HCT116 (cell line): Measurements from ENCODE around the gene KCNIP4. TPM values are rescaled to one million over a fixed set of nuclear protein-coding genes. Genes with fewer than 3 reads are reported as not detected.

Experiments
- ATAC-seq: fragments of 200-7000 bp; cut with Tn5 transposase; 2 replicates; pipeline ENCODE4 v1.9.1; 2020; ENCODE audit warnings: mild to moderate bottlenecking, moderate library complexity
- BruUV-seq: library from RNA; stranded (reverse); fragments of 400-500 nt; replicated peaks from 2 replicates; lab custom pipeline; 2021; lab: Mats Ljungman, UMichigan
- CTCF ChIA-PET: fragments of 300-600 bp; sonication (Branson Sonifier 250); formaldehyde crosslinking; loops from one replicate; lab custom pipeline; 2021; ENCODE audit warnings: antibody characterized with exemption; lab: Charles Lee
- POLR2A ChIA-PET: fragments of 300-600, 350-600 bp; sonication (Branson Sonifier 250); formaldehyde crosslinking; loops from one replicate; lab custom pipeline; 2021; ENCODE audit warnings: antibody characterized with exemption; lab: Charles Lee
- RAD21 ChIA-PET, 2 experiments: fragments of 300-600 bp; sonication (Branson Sonifier 250); formaldehyde crosslinking; loops; one replicate each; lab custom pipeline; 2023; ENCODE audit warnings: low total read pairs in 2 of 2; ENCODE audit not compliant: uncharacterized antibody in 2 of 2, unreplicated experiment in 2 of 2, low non-redundant PET in 1 of 2; lab: Charles Lee
- DNase-seq: peaks from one replicate; pipeline ENCODE4 v3.0.0-alpha.2; 2010; ENCODE audit warnings: low read depth, low spot score
- H2AFZ ChIP-seq: fragments of 200-600 bp; shearing (Covaris generic), sonication (generic); 2 replicates; pipeline ENCODE4 v1.6.1; 2017; ENCODE audit warnings: low read depth, mixed run types, mixed read lengths, antibody characterized with exemption, low read length; ENCODE audit not compliant: poor library complexity, severe bottlenecking
- H3K27ac ChIP-seq: 2 replicates; pipeline ENCODE4 v1.5.1; 2012; ENCODE audit warnings: low read depth, low read length
- H3K27me3 ChIP-seq: fragments of 200-600 bp; sonication (generic); 2 replicates; pipeline ENCODE4 v1.6.1; 2016; ENCODE audit warnings: mixed run types, low read length, mixed read lengths; ENCODE audit not compliant: insufficient read depth
- H3K36me3 ChIP-seq, 2 experiments: fragments of 200-500 bp in 1 of 2; fragments of 200-600 bp in 1 of 2; sonication (Bioruptor generic) in 1 of 2; sonication (generic) in 1 of 2; 2 replicates each; pipeline versions ENCODE4 v1.5.1 to v1.6.1; 2014 to 2016; ENCODE audit warnings: low read length in 2 of 2, inconsistent platforms in 1 of 2, mixed read lengths in 1 of 2, mixed run types in 1 of 2; ENCODE audit not compliant: insufficient read depth in 2 of 2, control insufficient read depth in 1 of 2
- H3K4me1 ChIP-seq, 2 experiments: fragments of 200-600 bp in 1 of 2; sonication (generic) in 1 of 2; 2 replicates each; pipeline versions ENCODE4 v1.5.1 to v1.6.1; 2012 to 2017; ENCODE audit warnings: low read length in 2 of 2, inconsistent platforms in 1 of 2, mild to moderate bottlenecking in 1 of 2, mixed read lengths in 1 of 2, mixed run types in 1 of 2, moderate library complexity in 1 of 2; ENCODE audit not compliant: insufficient read depth in 2 of 2, control insufficient read depth in 1 of 2
- H3K4me2 ChIP-seq: fragments of 200-600 bp; sonication (generic); 2 replicates; pipeline ENCODE4 v1.6.1; 2017; ENCODE audit warnings: mixed run types, low read length, mixed read lengths
- H3K4me3 ChIP-seq, 2 experiments: fragments of 200-600 bp in 1 of 2; sonication (generic) in 1 of 2; replicated peaks in 1 of 2; 2 replicates each; pipeline ENCODE4 v1.5.1; 2011 to 2016; ENCODE audit warnings: low read length in 2 of 2, control low read depth in 1 of 2, low read depth in 1 of 2, mild to moderate bottlenecking in 1 of 2, mixed read lengths in 1 of 2, mixed run types in 1 of 2
- H3K79me2 ChIP-seq: fragments of 200-600 bp; sonication (generic); 2 replicates; pipeline ENCODE4 v1.6.1; 2017; ENCODE audit warnings: mild to moderate bottlenecking, mixed run types, low read length, moderate library complexity, mixed read lengths; ENCODE audit not compliant: insufficient read depth
- H3K9ac ChIP-seq: fragments of 200-600 bp; sonication (generic); 2 replicates; pipeline ENCODE4 v1.6.1; 2016; ENCODE audit warnings: low read length, mixed read lengths
- H3K9me2 ChIP-seq: fragments of 200-600 bp; sonication (generic), shearing (Covaris generic); 2 replicates; pipeline ENCODE4 v1.6.1; 2017; ENCODE audit warnings: mixed run types, mild to moderate bottlenecking, moderate library complexity; ENCODE audit not compliant: insufficient read depth
- H3K9me3 ChIP-seq, 2 experiments: fragments of 200-500 bp in 1 of 2; fragments of 200-600 bp in 1 of 2; sonication (Bioruptor generic) in 1 of 2; sonication (generic) in 1 of 2; 2 replicates each; pipeline ENCODE4 v1.6.1; 2014 to 2017; ENCODE audit warnings: low read length in 2 of 2, mixed read lengths in 2 of 2, inconsistent platforms in 1 of 2, low read depth in 1 of 2, mild to moderate bottlenecking in 1 of 2, mixed run types in 1 of 2, moderate library complexity in 1 of 2; ENCODE audit not compliant: control insufficient read depth in 1 of 2, insufficient read depth in 1 of 2
- H4K20me1 ChIP-seq: fragments of 200-600 bp; sonication (generic), shearing (Covaris generic); 2 replicates; pipeline ENCODE4 v1.6.1; 2017; ENCODE audit warnings: mixed run types, mild to moderate bottlenecking, moderate library complexity; ENCODE audit not compliant: insufficient read depth
- CEBPB ChIP-seq: IDR thresholded peaks from 2 replicates; pipeline ENCODE4 v1.6.1; 2012; ENCODE audit warnings: low read depth
- EGR1 ChIP-seq: IDR thresholded peaks from 2 replicates; pipeline ENCODE4 v1.6.1; 2012; ENCODE audit warnings: low read depth
- ELF1 ChIP-seq: IDR thresholded peaks from 2 replicates; pipeline ENCODE4 v1.6.1; 2012; ENCODE audit warnings: low read depth, borderline replicate concordance
- EZH2 ChIP-seq: fragments of 200-600 bp; sonication (generic); IDR thresholded peaks from 2 replicates; pipeline ENCODE4 v1.6.1; 2017; ENCODE audit warnings: antibody characterized with exemption, mixed run types
- EZH2phosphoT487 ChIP-seq: fragments of 200-600 bp; IDR thresholded peaks from 2 replicates; pipeline ENCODE4 v1.6.1; 2018; ENCODE audit warnings: antibody characterized with exemption, borderline replicate concordance
- POLR2A ChIP-seq: IDR thresholded peaks from 2 replicates; pipeline ENCODE4 v1.7.0; 2011; ENCODE audit warnings: borderline replicate concordance; ENCODE audit not compliant: insufficient read depth, insufficient read length; ENCODE audit errors: extremely low read depth
- POLR2AphosphoS5 ChIP-seq: IDR thresholded peaks from 2 replicates; pipeline ENCODE4 v1.6.1; 2011; ENCODE audit warnings: mild to moderate bottlenecking, low read depth, low read length, moderate library complexity
- SRF ChIP-seq: IDR thresholded peaks from 2 replicates; pipeline ENCODE4 v1.6.1; 2012; ENCODE audit warnings: low read depth
- intact Hi-C: fragments of 100-400 bp; cut with micrococcal nuclease; formaldehyde crosslinking; loops from 2 replicates; pipeline ENCODE4 v1.10.0; 2022
- total RNA-seq: library from RNA; stranded (reverse); gene quantifications from one replicate; pipeline ENCODE4 v1.2.1, GENCODE V29; 2021; ENCODE audit not compliant: unreplicated experiment
- TF ChIP-seq, protein P1 (sequence below): IDR thresholded peaks from 2 replicates; pipeline ENCODE4 v1.6.1; 2012; ENCODE audit warnings: low read depth
- TF ChIP-seq, protein P2 (sequence below), 3 experiments: fragments of 200-600 bp in 1 of 3; sonication (generic) in 1 of 3; IDR thresholded peaks in 2 of 3; conservative IDR thresholded peaks in 1 of 3; 2 replicates each; pipeline ENCODE4 v1.5.1; 2012 to 2017; ENCODE audit warnings: low read depth in 2 of 3, low read length in 2 of 3, antibody characterized with exemption in 1 of 3, borderline replicate concordance in 1 of 3, control low read depth in 1 of 3, mild to moderate bottlenecking in 1 of 3, mixed read lengths in 1 of 3, mixed run types in 1 of 3, moderate library complexity in 1 of 3; ENCODE audit not compliant: insufficient read depth in 1 of 3
- TF ChIP-seq, protein P3 (sequence below): IDR thresholded peaks from 2 replicates; pipeline ENCODE4 v1.6.1; 2011; ENCODE audit warnings: mild to moderate bottlenecking, low read length, moderate library complexity; ENCODE audit not compliant: insufficient replicate concordance; ENCODE audit errors: extremely low read depth
- TF ChIP-seq, protein P4 (sequence below): IDR thresholded peaks from 2 replicates; pipeline ENCODE4 v1.6.1; 2012
- TF ChIP-seq, protein P5 (sequence below): IDR thresholded peaks from 2 replicates; pipeline ENCODE4 v1.6.1; 2012

Gene KCNIP4
- total RNA-seq, 1 experiment from 2014 or later = not detected

DNA sequence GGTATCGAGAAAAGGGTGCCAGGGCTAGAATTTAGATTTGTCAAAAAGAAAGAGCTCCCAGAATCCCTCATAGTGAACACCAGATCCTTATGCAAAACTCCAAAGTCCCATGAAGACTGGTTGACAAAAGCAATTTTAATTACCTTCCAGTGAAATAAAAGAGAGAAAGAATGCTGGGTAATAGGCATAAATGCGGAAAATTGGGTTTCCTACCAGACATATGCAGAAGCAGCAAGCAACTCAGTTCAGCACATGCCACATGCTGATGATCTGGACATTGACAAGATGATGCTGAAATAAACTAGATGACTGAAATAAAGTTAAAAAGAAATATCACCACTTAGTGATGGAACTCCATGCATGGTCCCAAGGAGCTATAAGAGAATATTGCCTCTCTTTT lies 83.9 kb downstream of the KCNIP4 start:
- Histone ChIP-seq H3K4me2 (no peak overlapping the region), H3K79me2 (no peaks in the 10 kb centered on the region), H3K27ac (no peak overlapping the region), H4K20me1 (no peaks in the 10 kb centered on the region), H3K9me3 (no peaks in the 10 kb centered on the region; a peak in 1 of 4 replicates), H2AFZ (no peak overlapping the region), H3K36me3 (no peaks in the 10 kb centered on the region), H3K27me3 (no peaks in the 10 kb centered on the region), H3K9me2 (no peaks in the 10 kb centered on the region), H3K4me1 (no peaks in the 10 kb centered on the region), H3K4me3 (no peak overlapping the region), H3K9ac (no peak overlapping the region)
- BruUV-seq = no TSS peak
- intact Hi-C loops = no loop called here
- ChIA-PET RAD21 (no interaction called here), POLR2A (no interaction called here), CTCF (no interaction called here)
- TF ChIP-seq, protein P1, sequence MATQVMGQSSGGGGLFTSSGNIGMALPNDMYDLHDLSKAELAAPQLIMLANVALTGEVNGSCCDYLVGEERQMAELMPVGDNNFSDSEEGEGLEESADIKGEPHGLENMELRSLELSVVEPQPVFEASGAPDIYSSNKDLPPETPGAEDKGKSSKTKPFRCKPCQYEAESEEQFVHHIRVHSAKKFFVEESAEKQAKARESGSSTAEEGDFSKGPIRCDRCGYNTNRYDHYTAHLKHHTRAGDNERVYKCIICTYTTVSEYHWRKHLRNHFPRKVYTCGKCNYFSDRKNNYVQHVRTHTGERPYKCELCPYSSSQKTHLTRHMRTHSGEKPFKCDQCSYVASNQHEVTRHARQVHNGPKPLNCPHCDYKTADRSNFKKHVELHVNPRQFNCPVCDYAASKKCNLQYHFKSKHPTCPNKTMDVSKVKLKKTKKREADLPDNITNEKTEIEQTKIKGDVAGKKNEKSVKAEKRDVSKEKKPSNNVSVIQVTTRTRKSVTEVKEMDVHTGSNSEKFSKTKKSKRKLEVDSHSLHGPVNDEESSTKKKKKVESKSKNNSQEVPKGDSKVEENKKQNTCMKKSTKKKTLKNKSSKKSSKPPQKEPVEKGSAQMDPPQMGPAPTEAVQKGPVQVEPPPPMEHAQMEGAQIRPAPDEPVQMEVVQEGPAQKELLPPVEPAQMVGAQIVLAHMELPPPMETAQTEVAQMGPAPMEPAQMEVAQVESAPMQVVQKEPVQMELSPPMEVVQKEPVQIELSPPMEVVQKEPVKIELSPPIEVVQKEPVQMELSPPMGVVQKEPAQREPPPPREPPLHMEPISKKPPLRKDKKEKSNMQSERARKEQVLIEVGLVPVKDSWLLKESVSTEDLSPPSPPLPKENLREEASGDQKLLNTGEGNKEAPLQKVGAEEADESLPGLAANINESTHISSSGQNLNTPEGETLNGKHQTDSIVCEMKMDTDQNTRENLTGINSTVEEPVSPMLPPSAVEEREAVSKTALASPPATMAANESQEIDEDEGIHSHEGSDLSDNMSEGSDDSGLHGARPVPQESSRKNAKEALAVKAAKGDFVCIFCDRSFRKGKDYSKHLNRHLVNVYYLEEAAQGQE = no peak
- TF ChIP-seq SRF = no peak
- DNase-seq = no peak
- ATAC-seq = no peak

DNA sequence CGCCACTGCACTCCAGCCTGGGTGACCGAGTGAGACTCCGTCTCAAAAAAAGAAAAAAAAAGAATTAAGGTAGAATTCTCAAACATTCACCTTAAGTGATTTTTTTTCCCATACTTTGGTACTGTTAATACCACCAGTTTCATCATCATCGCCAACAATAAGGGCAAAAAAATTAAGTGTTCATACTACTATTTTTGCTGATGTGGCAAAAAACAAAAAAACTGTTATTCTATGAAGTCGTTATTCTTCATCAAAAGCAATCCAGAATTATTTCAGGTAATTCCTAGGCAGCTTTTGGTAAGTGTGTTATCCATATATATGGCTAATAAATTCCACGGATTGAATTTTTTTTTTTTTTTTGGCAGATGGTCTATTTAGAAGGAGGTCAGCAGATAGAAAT lies 85.7 kb downstream of the KCNIP4 start:
- no TSS peak for BruUV-seq
- Histone ChIP-seq H3K9ac (no peak overlapping the region), H3K4me2 (no peak overlapping the region), H3K36me3 (no peaks in the 10 kb centered on the region), H2AFZ (no peak overlapping the region), H3K9me3 (peaks cover 0 to 2% of the 10 kb centered on the region in 2 experiments; a peak in 2 of 4 replicates), H3K4me3 (no peak overlapping the region), H3K79me2 (no peaks in the 10 kb centered on the region), H3K4me1 (no peaks in the 10 kb centered on the region), H3K27ac (no peak overlapping the region), H3K27me3 (no peaks in the 10 kb centered on the region), H4K20me1 (no peaks in the 10 kb centered on the region), H3K9me2 (no peaks in the 10 kb centered on the region)
- intact Hi-C loops = no loop called here
- RAD21 ChIA-PET = no interaction called here
- DNase-seq (no peak), ATAC-seq (no peak)
- CTCF ChIA-PET = no interaction called here
- POLR2A ChIA-PET = no interaction called here
- TF ChIP-seq CEBPB (no peak), EZH2 (no peak), EGR1 (no peak), ELF1 (no peak), EZH2phosphoT487 (no peak), POLR2AphosphoS5 (no peak), POLR2A (no peak)
- TF ChIP-seq, protein P2, sequence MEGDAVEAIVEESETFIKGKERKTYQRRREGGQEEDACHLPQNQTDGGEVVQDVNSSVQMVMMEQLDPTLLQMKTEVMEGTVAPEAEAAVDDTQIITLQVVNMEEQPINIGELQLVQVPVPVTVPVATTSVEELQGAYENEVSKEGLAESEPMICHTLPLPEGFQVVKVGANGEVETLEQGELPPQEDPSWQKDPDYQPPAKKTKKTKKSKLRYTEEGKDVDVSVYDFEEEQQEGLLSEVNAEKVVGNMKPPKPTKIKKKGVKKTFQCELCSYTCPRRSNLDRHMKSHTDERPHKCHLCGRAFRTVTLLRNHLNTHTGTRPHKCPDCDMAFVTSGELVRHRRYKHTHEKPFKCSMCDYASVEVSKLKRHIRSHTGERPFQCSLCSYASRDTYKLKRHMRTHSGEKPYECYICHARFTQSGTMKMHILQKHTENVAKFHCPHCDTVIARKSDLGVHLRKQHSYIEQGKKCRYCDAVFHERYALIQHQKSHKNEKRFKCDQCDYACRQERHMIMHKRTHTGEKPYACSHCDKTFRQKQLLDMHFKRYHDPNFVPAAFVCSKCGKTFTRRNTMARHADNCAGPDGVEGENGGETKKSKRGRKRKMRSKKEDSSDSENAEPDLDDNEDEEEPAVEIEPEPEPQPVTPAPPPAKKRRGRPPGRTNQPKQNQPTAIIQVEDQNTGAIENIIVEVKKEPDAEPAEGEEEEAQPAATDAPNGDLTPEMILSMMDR (IDR thresholded peaks at IDR 0.05 in 2 of 3, conservative IDR thresholded peaks at IDR 0.05 in 1 of 3; ENCODE audit: borderline replicate concordance in 1 of 3, insufficient read depth in 1 of 3, low read depth in 2 of 3, low read length in 2 of 3) = no peak
- TF ChIP-seq, protein P3, sequence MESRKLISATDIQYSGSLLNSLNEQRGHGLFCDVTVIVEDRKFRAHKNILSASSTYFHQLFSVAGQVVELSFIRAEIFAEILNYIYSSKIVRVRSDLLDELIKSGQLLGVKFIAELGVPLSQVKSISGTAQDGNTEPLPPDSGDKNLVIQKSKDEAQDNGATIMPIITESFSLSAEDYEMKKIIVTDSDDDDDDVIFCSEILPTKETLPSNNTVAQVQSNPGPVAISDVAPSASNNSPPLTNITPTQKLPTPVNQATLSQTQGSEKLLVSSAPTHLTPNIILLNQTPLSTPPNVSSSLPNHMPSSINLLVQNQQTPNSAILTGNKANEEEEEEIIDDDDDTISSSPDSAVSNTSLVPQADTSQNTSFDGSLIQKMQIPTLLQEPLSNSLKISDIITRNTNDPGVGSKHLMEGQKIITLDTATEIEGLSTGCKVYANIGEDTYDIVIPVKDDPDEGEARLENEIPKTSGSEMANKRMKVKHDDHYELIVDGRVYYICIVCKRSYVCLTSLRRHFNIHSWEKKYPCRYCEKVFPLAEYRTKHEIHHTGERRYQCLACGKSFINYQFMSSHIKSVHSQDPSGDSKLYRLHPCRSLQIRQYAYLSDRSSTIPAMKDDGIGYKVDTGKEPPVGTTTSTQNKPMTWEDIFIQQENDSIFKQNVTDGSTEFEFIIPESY = no peak
- TF ChIP-seq, protein P4, sequence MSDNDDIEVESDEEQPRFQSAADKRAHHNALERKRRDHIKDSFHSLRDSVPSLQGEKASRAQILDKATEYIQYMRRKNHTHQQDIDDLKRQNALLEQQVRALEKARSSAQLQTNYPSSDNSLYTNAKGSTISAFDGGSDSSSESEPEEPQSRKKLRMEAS = no peak
- TF ChIP-seq, protein P5, sequence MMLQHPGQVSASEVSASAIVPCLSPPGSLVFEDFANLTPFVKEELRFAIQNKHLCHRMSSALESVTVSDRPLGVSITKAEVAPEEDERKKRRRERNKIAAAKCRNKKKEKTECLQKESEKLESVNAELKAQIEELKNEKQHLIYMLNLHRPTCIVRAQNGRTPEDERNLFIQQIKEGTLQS = no peak
